ENCODE data around the gene KCNT2.

DNA sequence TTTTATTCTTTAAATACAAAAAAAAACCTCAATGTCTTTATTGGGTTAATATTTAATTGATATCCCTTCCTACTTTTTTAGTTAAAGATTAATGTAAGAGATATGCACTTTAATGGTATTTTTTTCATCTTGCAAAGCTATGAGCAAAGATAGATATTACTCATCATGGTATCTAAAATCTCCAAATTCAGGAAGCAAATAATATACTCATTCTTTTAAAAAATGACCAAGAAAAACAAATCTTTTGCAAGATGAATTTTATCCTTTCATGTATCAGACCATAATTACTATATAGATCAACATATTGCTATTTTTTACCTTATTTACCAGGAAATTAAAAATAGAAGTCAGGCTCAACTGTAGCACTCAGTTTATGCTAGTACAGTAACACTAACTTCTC is 330.4 kb downstream of the KCNT2 start:
- TF ChIP-seq, protein P1, sequence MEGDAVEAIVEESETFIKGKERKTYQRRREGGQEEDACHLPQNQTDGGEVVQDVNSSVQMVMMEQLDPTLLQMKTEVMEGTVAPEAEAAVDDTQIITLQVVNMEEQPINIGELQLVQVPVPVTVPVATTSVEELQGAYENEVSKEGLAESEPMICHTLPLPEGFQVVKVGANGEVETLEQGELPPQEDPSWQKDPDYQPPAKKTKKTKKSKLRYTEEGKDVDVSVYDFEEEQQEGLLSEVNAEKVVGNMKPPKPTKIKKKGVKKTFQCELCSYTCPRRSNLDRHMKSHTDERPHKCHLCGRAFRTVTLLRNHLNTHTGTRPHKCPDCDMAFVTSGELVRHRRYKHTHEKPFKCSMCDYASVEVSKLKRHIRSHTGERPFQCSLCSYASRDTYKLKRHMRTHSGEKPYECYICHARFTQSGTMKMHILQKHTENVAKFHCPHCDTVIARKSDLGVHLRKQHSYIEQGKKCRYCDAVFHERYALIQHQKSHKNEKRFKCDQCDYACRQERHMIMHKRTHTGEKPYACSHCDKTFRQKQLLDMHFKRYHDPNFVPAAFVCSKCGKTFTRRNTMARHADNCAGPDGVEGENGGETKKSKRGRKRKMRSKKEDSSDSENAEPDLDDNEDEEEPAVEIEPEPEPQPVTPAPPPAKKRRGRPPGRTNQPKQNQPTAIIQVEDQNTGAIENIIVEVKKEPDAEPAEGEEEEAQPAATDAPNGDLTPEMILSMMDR (IDR thresholded peaks at IDR 0.05) = no peak
- no peak for TF ChIP-seq POLR2A (IDR thresholded peaks at IDR 0.05)
